ENCODE measurements around the gene MLKL.

MLKL gene

DNA sequence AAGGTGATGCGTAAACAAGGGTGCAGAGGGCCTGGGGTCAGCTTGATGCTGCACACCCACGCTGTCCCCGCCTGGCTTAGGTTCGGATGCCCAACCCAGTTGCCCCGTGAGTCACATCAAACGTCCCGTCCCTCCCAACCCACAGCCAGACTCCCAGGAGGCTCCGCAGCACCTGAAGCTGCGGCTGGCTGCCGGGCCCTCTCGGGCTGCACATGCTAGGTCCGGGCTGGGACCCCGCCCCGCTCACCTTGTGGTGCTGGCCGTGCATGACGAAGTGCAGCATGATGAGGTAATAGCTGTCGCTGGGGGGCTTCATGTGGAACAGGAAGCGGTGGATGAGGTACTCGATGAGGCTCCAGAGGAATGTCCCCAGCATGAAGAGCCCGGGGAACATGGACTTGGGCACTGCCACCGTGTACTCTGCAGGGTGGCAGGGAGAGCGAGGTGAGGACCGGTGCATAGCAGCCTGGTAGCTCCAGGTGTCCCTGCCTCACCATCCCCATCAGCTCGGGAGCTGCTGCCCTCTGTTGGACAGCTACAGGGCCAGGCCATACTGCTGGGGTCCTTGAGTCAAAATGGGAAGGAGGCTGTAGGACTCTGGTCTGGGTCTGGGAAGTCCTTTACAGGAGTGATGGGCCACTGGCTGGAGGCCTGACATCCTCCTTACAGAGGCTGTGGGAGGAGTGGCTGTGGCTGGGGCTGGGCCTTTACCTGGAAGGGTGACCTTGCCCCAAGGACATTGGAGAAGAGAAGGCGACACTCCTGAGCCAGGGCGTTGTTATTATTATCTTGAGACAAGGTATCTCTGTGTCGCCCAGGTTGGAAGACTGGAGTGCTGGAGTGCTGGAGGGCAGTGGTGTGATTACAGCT, 18.3 kb upstream of the MLKL start:
- H3K4me3 ChIP-seq (ENCODE audit: low read depth, low read length), result no peak overlapping the region
- TF ChIP-seq, protein P1, sequence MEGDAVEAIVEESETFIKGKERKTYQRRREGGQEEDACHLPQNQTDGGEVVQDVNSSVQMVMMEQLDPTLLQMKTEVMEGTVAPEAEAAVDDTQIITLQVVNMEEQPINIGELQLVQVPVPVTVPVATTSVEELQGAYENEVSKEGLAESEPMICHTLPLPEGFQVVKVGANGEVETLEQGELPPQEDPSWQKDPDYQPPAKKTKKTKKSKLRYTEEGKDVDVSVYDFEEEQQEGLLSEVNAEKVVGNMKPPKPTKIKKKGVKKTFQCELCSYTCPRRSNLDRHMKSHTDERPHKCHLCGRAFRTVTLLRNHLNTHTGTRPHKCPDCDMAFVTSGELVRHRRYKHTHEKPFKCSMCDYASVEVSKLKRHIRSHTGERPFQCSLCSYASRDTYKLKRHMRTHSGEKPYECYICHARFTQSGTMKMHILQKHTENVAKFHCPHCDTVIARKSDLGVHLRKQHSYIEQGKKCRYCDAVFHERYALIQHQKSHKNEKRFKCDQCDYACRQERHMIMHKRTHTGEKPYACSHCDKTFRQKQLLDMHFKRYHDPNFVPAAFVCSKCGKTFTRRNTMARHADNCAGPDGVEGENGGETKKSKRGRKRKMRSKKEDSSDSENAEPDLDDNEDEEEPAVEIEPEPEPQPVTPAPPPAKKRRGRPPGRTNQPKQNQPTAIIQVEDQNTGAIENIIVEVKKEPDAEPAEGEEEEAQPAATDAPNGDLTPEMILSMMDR (IDR thresholded peaks at IDR 0.05; ENCODE audit: low read depth, low read length), result peak; percentile 9
- no peak for DNase-seq (ENCODE audit: low read depth, low spot score)
- in situ Hi-C loops (cut with HindIII; ENCODE audit: low sequenced_read_pairs), result no loop called here

DNA sequence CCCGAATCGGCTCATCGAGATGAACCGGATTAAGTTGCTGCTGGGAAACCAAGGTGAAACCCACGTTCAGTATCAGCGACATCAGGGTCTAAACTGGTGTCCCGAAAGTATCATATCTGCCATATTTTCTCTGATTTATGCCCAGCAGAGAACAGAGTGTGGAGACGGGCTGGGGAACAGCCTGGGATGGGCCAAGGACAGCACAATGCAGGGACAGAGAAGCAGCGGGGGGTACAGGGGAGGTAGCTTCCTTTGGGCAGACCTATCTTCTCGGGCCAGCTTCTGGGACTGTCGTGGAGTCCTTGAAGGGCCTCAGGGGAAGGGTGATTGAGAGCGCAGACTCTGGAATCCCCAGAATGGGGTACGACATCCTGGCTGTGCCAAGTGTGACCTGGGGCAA, 17.5 kb upstream of the MLKL start:
- TF ChIP-seq, protein P1 (IDR thresholded peaks at IDR 0.05; ENCODE audit: low read depth, low read length), result no peak
- in situ Hi-C loops (cut with HindIII; ENCODE audit: low sequenced_read_pairs), result no loop called here

GRCh38 chr16:74717367-74717766, 16.7 kb upstream of the MLKL start:
- no peak overlapping the region for H3K4me3 ChIP-seq (ENCODE audit: low read depth, low read length)
- TF ChIP-seq, protein P1 (IDR thresholded peaks at IDR 0.05; ENCODE audit: low read depth, low read length), result no peak
- DNase-seq (ENCODE audit: low read depth, low spot score), result no peak
- in situ Hi-C loops (cut with HindIII; ENCODE audit: low sequenced_read_pairs), result no loop called here

More for the DNA sequence above, 17.5 kb upstream of the MLKL start:
- H3K4me3 ChIP-seq (ENCODE audit: low read depth, low read length), result no peak overlapping the region
- no peak for DNase-seq (ENCODE audit: low read depth, low spot score)

GRCh38 chr16:74716355-74716754, 15.7 kb upstream of the MLKL start:
- DNase-seq (ENCODE audit: low read depth, low spot score), result no peak
- in situ Hi-C loops (cut with HindIII; ENCODE audit: low sequenced_read_pairs), result no loop called here
- no peak overlapping the region for H3K4me3 ChIP-seq (ENCODE audit: low read depth, low read length)
- TF ChIP-seq, protein P1 (IDR thresholded peaks at IDR 0.05; ENCODE audit: low read depth, low read length), result no peak

GRCh38 chr16:74713876-74714275, 13.2 kb upstream of the MLKL start:
- in situ Hi-C loops (cut with HindIII; ENCODE audit: low sequenced_read_pairs), result no loop called here
- DNase-seq (ENCODE audit: low read depth, low spot score), result no peak
- TF ChIP-seq, protein P1 (IDR thresholded peaks at IDR 0.05; ENCODE audit: low read depth, low read length), result no peak
- H3K4me3 ChIP-seq (ENCODE audit: low read depth, low read length), result no peak overlapping the region

GRCh38 chr16:74713325-74713724, 12.7 kb upstream of the MLKL start:
- TF ChIP-seq, protein P1 (IDR thresholded peaks at IDR 0.05; ENCODE audit: low read depth, low read length), result no peak
- in situ Hi-C loops (cut with HindIII; ENCODE audit: low sequenced_read_pairs), result no loop called here

More at GRCh38 chr16:74713325-74713724, 12.7 kb upstream of the MLKL start:
- H3K4me3 ChIP-seq (ENCODE audit: low read depth, low read length), result no peak overlapping the region
- no peak for DNase-seq (ENCODE audit: low read depth, low spot score)

All from astrocyte of the spinal cord (primary cell).